OCI-LY7 (cell line): ENCODE measurements around the gene SMAP2.

Experiments used
- EZH2phosphoT487 ChIP-seq: fragments of 200-600 bp; sonication (generic); IDR thresholded peaks from 2 replicates; pipeline ENCODE4 v1.6.1; 2018; ENCODE audit warnings: low read depth, borderline replicate concordance, mild to moderate bottlenecking, mixed run types, antibody characterized with exemption, low read length, moderate library complexity, mixed read lengths
- TF ChIP-seq, protein P1 (sequence below): fragments of 200-600 bp; sonication (generic); conservative IDR thresholded peaks from 2 replicates; pipeline ENCODE4 v1.5.1; 2014; ENCODE audit warnings: mild to moderate bottlenecking, antibody characterized with exemption, low read length, moderate library complexity, mixed read lengths

DNA sequence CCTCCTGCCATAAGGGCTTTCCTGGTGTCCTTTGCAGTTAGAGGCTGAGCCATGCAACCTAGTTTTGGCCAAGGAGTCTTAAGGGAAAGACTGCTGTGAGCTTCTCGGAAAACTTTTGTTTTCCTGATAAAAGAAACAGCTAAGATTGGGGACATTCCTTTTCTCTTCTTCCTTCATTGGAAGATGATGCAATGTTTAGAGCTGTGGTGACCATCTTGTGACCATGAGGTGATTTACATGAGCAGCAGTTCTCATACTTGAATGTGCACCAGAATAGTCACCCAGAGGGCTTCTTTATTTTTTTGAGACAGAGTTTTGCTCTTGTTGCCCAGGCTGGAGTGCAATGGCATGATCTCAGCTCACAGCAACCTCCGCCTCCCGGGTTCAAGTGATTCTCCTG lies 20.4 kb upstream of the SMAP2 start:
- TF ChIP-seq, protein P1, sequence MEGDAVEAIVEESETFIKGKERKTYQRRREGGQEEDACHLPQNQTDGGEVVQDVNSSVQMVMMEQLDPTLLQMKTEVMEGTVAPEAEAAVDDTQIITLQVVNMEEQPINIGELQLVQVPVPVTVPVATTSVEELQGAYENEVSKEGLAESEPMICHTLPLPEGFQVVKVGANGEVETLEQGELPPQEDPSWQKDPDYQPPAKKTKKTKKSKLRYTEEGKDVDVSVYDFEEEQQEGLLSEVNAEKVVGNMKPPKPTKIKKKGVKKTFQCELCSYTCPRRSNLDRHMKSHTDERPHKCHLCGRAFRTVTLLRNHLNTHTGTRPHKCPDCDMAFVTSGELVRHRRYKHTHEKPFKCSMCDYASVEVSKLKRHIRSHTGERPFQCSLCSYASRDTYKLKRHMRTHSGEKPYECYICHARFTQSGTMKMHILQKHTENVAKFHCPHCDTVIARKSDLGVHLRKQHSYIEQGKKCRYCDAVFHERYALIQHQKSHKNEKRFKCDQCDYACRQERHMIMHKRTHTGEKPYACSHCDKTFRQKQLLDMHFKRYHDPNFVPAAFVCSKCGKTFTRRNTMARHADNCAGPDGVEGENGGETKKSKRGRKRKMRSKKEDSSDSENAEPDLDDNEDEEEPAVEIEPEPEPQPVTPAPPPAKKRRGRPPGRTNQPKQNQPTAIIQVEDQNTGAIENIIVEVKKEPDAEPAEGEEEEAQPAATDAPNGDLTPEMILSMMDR, result no peak
- no peak for TF ChIP-seq EZH2phosphoT487
